Cerebellar nuclear complex (tissue), 1 donor: ENCODE results near the gene ZBTB3.
"Not testable (repeated sequence)": the region's sequence is repeated elsewhere in the genome, so short reads cannot be mapped to it uniquely, and the experiment has no call there.

ENCODE experiments used
- DNase-seq, 2 experiments: peaks; one replicate each; lab custom pipeline; 2025; lab: John Stamatoyannopoulos, UW

ZBTB3 gene

DNA sequence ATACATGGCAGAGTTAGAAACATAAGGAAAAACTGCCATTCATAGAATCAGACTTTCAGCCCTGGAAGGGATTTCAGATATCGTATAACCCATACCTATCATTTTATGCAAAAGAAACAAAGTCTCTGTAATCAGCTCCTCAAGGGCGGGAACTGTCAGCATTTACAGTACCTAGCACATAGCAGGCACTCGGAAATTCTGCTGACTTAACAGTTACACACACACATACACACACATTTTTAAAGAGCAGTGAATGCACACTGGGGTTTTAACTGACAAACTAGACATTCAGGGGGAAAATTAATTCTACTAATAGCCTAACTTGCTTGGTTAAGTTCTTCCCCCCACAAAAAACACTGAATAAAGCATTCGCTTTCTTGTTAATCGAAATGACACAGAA is 37.8 kb downstream of the ZBTB3 start:
- no peak for DNase-seq

DNA sequence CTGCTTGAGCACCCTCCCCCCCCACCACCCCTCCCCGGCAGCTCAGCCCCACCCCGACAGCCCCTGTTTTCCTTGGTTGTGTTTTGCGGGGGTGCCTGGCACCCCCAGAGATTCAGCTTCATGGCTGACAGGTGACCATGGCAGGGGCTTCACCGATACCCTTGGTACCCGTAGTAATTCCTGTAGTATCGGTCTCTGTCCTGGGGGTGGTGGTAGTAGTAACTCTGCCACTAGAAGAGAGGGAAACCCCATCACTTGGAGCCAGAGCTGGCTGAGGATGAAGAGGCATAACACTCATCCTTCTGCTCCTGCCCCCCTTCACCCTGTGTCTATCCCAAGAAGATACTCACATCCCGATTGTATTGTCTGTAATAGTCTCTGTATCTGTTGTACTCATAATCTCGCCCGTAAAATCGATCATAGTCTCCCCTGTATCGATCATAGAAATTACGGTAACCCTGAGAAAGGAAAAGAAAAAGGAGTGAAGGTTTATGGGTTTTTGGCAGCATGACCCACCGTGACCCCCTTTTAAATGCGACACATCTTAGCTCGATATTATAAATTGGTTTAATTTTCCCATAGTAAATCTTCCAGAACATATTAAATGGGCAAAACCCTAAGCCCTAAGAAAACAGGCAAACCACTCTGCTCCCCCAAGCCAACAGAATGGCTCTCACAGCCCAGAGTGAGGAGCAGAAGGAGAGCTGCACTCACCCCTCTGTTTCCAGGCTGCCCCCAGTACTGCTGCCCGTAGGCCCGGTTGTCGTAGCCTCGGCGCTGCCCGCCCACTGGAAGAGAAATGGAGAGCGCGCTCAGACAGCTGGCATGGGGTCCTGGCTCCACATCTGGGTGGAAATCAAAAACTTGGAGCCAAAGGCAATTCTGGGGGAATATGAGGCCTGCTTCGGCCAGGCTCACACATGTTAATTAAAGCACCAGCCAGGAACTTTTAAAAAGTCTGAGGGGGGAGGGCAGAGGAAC is 38.5 kb downstream of the ZBTB3 start:
- no peak for DNase-seq

DNA sequence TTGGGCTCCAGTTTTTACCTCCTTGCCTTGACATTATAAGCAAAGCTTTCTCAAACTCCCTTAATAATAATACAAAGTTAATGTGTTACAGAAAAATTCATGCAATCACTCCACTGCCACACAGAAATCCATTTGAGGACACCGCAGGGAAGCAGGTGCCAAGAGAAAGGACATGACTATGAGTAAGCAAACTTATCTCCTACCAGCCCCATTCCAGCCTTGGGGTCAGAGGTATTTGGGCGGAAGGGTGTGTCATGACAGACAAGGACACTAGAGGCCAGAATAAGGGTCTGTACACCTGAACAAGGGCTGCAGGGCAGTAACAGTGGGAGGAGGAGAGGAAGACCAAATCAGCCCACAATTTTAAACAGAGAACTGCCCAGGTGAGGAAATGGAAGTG is 40.6 kb downstream of the ZBTB3 start:
- DNase-seq, result no peak

DNA sequence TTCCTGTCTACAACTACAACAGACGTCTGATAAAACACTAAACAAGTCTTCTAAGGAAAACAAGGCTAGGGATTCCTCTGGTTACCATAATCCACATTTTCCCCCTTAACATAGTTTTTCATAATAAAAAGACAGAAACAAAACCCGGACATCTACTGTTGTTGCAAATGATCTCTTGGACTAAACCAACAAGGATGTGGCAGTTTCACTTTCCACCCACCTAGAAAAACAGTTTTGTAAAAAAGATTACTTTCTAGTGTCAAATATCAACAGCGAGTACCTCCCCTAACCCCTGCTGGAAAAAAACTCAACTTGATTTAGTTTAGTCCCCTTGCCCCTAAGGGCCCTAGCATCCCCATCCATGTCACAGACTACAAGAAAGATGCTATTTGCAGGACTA is 41.1 kb downstream of the ZBTB3 start:
- DNase-seq, result no peak

DNA sequence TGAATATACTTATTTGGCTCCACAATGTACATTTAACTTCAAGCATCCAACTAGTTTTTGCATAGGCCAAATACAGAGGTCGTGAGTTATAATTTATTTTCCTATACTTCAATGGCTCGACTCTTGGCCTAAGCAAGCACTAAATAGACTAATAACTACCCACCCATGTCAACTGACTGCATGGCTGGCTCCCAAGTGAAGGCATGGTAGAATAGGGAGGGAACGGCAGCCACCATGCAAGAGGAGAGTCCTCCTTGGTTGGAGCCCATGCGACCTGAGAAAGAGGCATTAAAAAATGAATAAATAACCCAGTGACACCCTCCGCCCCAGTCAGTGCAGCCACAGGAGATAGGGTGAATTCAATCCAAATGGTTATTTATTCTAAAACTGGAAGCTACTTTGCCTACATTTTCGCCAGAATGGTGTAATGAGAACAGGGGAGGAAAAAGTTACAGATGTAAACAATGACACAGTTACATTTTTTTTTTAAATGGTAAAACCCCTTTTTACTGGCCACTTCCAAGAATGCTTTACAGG is 41.6 kb downstream of the ZBTB3 start:
- DNase-seq, result no peak

DNA sequence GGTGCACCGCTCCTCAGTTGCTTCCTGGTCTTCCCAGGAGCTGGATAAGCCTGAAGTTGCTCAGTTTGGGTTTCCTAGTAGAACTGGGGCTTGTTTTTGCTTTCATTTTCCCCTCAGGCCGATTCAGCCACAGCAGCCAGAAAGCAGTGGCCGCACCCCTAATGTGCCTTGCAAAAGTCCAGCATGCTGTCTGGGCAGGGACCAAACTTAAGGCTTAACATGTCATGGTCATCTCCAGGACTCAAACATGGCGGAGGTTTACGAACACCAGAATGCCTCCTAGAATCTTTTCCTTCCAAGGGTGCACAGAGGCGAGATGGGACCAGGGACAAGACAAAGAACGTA is 44.0 kb downstream of the ZBTB3 start:
- DNase-seq, result no peak

DNA sequence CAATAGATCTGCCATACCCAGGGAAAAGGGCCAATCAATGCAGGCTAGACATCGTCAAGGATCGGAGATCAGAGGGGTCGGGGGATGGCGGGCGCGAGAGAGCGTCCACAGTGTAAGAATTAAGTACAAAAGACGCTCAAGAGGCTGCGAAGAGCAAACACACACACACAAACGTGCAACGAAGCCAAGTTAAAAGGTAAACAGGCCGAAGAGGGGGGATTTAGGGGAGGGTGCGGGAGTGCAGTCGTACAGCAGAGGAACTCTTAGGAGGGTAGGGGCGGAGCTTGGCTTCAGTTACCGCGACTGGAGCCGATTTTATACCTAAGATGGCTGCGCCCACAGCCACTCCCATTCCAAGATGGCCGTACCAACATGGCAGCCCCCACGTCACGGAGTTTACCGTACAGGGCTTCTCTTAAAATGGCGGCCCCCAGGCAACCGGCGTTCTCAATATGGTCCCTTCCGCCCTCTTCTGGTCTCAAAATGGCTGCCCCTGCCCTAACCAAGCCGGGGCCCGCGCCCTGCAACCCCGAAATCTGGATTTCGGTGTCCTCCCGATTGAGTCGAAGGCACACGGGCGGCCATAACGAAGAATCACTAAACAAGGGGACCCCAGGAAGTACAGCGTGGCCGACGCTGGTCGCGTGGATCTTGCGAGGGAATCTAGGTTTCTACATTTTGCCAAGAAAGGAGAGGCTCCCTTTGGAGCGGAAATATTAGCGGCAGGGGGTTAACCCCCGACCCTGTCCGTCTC is 44.5 kb downstream of the ZBTB3 start:
- DNase-seq, result peak; percentile 83 to 84

DNA sequence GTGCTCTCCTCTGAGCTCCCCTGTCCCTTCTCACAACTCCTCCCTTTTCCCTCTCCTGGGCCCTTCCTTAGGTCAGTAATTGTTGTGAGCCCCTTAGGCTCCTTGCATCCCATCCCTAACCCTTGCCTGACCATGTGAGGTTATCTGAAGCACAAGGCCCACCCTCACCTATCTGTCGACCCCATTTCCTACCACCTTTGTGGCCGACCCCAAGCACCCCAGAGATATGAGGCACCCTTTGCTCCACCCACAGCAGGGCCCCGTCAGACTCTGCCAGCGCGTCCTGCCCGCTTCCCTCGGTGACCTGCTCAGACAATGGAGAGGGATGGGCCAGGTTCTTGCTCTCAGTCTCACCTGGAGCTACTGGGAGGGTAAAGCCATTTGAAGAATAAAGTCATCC is 45.2 kb downstream of the ZBTB3 start:
- peak in 1 of 2 experiments; percentile 24 for DNase-seq

DNA sequence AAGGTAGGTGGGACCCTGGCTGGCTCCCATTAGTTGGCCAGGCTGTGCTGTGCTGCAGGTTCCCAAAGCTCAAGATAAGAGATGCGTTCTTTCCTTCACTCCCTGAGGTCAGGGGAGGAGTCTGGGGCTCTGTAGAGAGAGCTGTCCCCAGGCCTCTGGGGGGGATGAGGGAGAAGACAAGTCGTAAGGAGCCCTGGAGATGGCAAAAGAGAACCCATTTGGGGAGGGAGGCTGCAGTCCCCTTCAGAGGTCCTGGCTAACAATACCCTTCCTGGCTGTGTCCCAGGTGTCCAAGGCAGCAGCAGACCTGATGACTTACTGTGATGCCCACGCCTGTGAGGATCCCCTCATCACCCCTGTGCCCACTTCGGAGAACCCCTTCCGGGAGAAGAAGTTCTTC is 45.6 kb downstream of the ZBTB3 start:
- no peak for DNase-seq

DNA sequence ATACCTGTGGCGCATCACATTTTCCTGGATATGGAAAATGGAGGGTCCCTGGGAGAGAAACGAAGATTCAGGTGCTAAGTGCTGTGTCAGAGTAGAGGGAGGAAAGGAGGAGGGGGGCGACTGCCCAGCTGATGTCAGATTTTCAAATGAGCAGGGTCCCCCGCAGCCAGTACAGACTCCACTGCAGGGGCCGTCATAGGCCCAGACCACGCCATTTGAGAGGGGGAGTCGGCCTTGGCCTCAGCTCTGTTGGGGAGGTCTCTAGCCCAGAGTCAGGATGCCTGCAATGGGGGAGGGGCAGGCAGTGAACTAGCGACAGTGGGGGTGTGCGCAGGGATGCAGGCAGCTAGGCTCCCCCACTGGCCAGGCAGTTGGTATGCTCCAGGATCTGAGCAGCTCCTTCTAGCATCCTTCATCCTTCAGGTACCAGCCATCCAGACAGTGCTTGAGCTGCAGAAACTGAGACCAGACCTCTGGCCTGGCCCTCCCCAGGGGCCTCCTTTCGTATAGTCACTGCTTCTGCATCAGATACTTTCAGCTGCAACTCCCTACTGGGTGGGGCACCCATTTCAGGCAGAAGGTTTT is 46.6 kb downstream of the ZBTB3 start, which contains the start of the genes BSCL2 and GNG3:
Gene BSCL2, minus strand, starts transcription at position 148 of the 585 bp plus-strand sequence. CDS start 229 bp downstream, outside the sequence.
Gene GNG3, plus strand, starts transcription at position 400 of the 585 bp plus-strand sequence. CDS start 620 bp downstream, outside the sequence.
- DNase-seq, result peak; percentile 90 to 97

DNA sequence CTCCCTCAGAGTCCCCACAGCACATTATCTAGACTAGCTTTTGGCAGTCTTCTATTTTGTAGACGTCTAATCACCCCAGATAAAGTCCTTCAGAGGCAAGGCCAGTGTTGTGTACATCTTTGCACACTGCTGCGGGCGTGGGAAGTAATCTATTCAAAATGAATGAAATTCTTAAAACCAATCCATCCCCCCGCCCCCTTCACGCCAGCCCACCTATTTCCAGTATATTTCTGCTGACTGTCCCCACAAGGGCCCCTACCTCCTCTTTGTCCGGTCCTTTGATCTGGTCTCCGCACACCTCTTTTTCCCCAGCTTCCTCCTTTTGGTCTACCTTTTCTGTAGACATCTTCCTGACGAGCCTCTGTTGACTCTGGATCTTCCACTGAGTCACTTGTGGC is 47.1 kb downstream of the ZBTB3 start:
- DNase-seq, result no peak

DNA sequence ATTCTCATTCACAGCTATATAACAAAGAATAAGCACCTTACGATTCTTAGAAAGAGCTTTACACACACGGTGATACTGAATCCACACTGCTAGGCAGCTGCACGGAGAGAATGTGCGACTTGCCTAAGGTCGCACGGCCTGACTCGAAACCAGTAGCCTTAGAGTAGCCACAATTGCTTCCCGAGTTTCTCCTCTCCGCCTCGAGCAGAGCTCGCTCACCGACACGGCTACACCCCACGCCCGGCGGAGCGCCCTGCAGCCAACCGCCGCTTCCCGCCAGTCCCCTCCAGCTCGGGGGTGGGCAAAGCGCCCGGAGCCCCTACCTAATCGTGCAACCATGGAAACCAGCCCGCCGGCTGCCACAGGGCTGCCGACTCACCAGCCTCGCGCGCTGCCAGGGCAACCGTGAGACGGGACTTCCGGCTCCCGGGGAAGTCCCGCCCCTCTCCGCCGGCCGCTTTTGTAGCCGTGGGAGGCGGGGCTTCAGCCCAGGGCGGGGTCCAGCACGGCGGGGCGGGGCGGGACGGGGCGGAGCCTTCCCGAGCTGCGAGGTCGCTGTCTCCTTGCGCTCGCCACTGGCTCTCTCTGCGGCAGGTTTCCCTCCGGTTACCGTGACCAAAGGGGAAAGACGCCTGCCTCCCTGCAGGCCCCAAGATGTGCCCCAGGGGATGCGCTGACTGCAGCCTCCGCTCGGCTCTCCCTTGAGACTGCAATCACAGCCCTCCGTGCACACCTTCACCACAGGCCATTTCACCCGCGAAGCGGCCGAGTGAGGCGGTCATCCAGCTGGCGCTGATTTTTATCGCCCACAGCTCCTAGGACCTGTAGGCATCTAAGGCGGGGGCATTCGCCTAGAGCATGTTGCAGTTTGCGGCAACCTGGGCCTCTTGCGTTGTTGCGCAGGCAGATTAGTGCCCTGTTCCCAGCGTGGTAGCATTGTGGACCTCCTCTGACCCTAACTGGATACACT is 47.8 kb downstream of the ZBTB3 start:
- peak; percentile 40 to 70 for DNase-seq

DNA sequence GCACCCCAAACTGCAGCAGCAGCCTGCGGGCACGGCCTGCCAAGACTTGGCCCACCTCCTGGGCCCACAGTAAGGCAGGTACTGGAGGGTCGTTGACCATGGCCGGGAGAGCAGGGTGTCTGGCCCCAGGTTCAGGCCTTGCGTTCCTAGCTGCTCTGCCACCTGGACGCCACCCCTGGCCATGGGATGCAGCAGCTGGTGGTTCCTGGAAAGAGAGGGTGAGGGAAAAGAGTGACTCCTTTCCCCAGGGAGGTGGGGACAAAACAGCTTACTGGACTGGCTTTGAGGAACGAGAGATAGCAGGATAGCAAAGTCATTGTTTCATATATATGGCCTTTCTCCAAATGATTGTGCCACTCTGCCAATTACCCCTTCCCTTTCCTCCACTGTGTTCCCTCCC is 48.5 kb downstream of the ZBTB3 start:
- DNase-seq, result no peak

DNA sequence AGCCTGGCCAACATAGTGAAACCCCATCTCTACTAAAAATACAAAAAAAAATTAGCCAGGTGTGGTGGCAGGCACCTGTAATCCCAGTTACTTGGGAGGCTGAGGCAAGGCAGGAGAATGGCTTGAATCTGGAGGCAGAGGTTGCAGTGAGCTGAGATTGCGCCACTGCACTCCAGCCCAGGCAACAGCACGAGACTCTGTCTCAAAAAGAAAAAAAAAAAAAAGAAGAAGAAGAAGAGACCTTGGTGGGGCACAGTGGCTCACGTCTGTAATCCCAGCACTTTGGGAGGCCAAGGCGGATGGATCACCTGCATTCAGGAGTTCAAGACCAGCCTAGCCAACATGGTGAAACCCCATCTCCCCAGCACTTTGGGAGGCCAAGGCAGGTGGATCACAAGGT is 50.0 kb downstream of the ZBTB3 start:
- DNase-seq, result not testable (repeated sequence)

DNA sequence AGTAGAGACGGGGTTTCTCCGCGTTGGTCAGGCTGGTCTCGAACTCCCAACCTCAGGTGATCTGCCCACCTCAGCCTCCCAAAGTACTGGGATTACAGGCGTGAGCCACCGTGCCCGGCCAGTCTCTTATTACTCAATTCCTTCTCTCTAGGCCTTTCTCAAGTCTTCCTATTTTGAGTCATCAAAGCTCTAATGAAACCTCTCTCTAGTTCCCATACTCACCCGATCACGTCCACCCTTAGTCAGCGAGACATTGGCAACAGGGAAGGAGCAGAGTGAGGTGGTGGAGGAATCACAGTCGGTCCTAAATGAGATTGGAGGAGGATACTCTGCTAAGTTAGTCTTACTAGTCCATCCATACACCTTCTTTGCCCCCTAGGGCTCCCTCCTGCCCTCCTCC is 51.7 kb downstream of the ZBTB3 start:
- DNase-seq, result no peak
